Caco-2 (cell line): ENCODE results near the gene LY86. TPM values are rescaled to one million over a fixed set of nuclear protein-coding genes. Genes with fewer than 3 reads are reported as not detected.

Experiments used
- BruUV-seq: library from RNA; stranded (reverse); fragments of 400-500 nt; replicated peaks from 2 replicates; lab custom pipeline; 2021; lab: Mats Ljungman, UMichigan
- CTCF ChIA-PET: fragments of 300-600 bp; sonication (Branson Sonifier 250); formaldehyde crosslinking; loops from one replicate; lab custom pipeline; 2022; ENCODE audit warnings: antibody characterized with exemption; lab: Charles Lee
- POLR2A ChIA-PET: fragments of 300-600 bp; sonication (Branson Sonifier 250); formaldehyde crosslinking; loops from one replicate; lab custom pipeline; 2022; ENCODE audit warnings: antibody characterized with exemption; lab: Charles Lee
- DNase-seq, 2 experiments: peaks; one replicate each; pipeline versions ENCODE4 v3.0.0 to v3.0.0-alpha.2; 2020 to 2022
- H3K27me3 ChIP-seq: replicated peaks from 2 replicates; pipeline ENCODE4 v1.6.0; 2011; ENCODE audit warnings: low read length; ENCODE audit not compliant: control insufficient read depth, insufficient read depth
- H3K36me3 ChIP-seq: 2 replicates; pipeline ENCODE4 v1.5.1; 2011; ENCODE audit warnings: low read length; ENCODE audit not compliant: control insufficient read depth, insufficient read depth
- H3K4me1 ChIP-seq: fragments of 250-450 bp; sonication (Bioruptor Pico); 2 replicates; pipeline ENCODE4 v1.5.1; 2020; ENCODE audit warnings: mild to moderate bottlenecking
- H3K4me3 ChIP-seq: 2 replicates; pipeline ENCODE4 v1.5.1; 2011; ENCODE audit warnings: low read depth, mild to moderate bottlenecking, control low read depth, low read length
- H3K9me3 ChIP-seq: fragments of 250-450 bp; sonication (Bioruptor Pico); 2 replicates; pipeline ENCODE4 v1.5.1; 2020; ENCODE audit warnings: mild to moderate bottlenecking, moderate library complexity
- H3K27ac Mint-ChIP-seq: one replicate; pipeline ENCODE4 v1.8.0; 2022; ENCODE audit warnings: mixed read lengths; ENCODE audit not compliant: unreplicated experiment
- H3K27me3 Mint-ChIP-seq: one replicate; pipeline ENCODE4 v1.8.0; 2022; ENCODE audit warnings: mixed read lengths; ENCODE audit not compliant: insufficient read depth, unreplicated experiment
- H3K36me3 Mint-ChIP-seq: one replicate; pipeline ENCODE4 v1.8.0; 2022; ENCODE audit warnings: mild to moderate bottlenecking, mixed read lengths; ENCODE audit not compliant: insufficient read depth, unreplicated experiment
- H3K4me1 Mint-ChIP-seq: one replicate; pipeline ENCODE4 v1.8.0; 2022; ENCODE audit warnings: low read depth, mixed read lengths; ENCODE audit not compliant: unreplicated experiment
- H3K4me3 Mint-ChIP-seq: one replicate; pipeline ENCODE4 v1.8.0; 2022; ENCODE audit warnings: mild to moderate bottlenecking, moderate library complexity, mixed read lengths; ENCODE audit not compliant: unreplicated experiment
- H3K9me3 Mint-ChIP-seq: one replicate; pipeline ENCODE4 v1.8.0; 2022; ENCODE audit warnings: mixed read lengths; ENCODE audit not compliant: unreplicated experiment
- intact Hi-C: fragments of 100-400 bp; cut with micrococcal nuclease; formaldehyde crosslinking; loops from one replicate; pipeline ENCODE4 v1.10.0; 2022; ENCODE audit not compliant: unreplicated experiment
- total RNA-seq: library from RNA; stranded (reverse); gene quantifications from 2 replicates; pipeline ENCODE4 v1.2.3, GENCODE V29; 2022
- TF ChIP-seq, protein P1 (sequence below), 2 experiments: fragments of 200-600 bp in 1 of 2; IDR thresholded peaks; 1 replicate in 1 of 2; 2 replicates in 1 of 2; pipeline versions ENCODE4 v1.5.1 to v1.8.0; 2011 to 2022; ENCODE audit warnings: antibody characterized with exemption in 1 of 2, control low read depth in 1 of 2, inconsistent platforms in 1 of 2, low read depth in 1 of 2, low read length in 1 of 2, mild to moderate bottlenecking in 1 of 2, moderate library complexity in 1 of 2; ENCODE audit not compliant: insufficient read depth in 1 of 2, severe bottlenecking in 1 of 2, unreplicated experiment in 1 of 2

LY86 gene
- total RNA-seq, 1 experiment from 2014 or later: not detected

DNA sequence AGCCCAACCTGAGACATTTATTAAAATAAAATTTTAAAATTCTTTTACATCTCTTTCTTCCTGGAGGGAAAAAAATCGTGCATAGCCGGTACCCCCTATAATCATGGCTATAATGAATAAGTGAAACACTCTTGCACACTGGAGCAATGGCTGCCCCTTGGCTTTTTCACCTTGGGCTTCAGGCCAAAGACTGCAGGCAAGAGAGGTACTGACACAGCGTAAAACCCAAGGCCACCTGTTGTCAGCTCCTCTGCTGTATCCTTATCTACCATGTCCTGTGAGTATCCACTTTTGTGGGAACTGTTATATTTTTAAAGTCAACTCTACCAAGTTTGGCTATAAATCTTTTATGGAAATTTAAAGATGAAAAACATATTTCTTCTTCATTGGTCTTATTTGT lies 23.0 kb upstream of the LY86 start:
- Mint-ChIP-seq H3K27me3 (peaks cover 25% of the 10 kb centered on the region), H3K9me3 (no peaks in the 10 kb centered on the region), H3K27ac (no peak overlapping the region), H3K36me3 (no peaks in the 10 kb centered on the region), H3K4me1 (no peaks in the 10 kb centered on the region), H3K4me3 (no peak overlapping the region)
- Histone ChIP-seq H3K4me3 (no peak overlapping the region), H3K36me3 (no peaks in the 10 kb centered on the region), H3K9me3 (no peaks in the 10 kb centered on the region), H3K27me3 (no peaks in the 10 kb centered on the region; the same call in 1 of the 2 replicates), H3K4me1 (no peaks in the 10 kb centered on the region)
- TF ChIP-seq, protein P1, sequence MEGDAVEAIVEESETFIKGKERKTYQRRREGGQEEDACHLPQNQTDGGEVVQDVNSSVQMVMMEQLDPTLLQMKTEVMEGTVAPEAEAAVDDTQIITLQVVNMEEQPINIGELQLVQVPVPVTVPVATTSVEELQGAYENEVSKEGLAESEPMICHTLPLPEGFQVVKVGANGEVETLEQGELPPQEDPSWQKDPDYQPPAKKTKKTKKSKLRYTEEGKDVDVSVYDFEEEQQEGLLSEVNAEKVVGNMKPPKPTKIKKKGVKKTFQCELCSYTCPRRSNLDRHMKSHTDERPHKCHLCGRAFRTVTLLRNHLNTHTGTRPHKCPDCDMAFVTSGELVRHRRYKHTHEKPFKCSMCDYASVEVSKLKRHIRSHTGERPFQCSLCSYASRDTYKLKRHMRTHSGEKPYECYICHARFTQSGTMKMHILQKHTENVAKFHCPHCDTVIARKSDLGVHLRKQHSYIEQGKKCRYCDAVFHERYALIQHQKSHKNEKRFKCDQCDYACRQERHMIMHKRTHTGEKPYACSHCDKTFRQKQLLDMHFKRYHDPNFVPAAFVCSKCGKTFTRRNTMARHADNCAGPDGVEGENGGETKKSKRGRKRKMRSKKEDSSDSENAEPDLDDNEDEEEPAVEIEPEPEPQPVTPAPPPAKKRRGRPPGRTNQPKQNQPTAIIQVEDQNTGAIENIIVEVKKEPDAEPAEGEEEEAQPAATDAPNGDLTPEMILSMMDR (IDR thresholded peaks at IDR 0.05; ENCODE audit: insufficient read depth in 1 of 2, low read depth in 1 of 2, low read length in 1 of 2, severe bottlenecking in 1 of 2, unreplicated experiment in 1 of 2): no peak
- BruUV-seq: no TSS peak
- POLR2A ChIA-PET: no interaction called here
- CTCF ChIA-PET: no interaction called here
- DNase-seq: no peak
- intact Hi-C loops: no loop called here

DNA sequence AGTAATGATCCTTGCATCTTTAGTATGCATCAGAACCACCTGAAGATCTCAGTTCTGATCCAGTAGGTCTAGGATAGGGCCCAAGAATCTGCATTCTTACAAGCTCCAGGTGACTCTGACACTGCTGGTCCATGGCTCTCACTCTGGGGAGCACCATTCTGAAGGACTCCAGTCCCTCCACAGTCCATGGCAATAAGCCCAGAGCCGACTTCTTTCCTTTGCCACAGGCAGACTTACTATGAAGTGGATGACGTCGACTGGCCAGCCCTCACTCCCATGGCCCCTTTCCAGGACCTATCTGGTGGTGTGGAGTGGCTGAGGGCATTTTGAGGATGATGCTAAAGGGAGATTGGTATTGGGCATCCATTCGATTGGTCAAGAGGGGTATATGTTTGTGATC lies 21.8 kb upstream of the LY86 start:
- POLR2A ChIA-PET: no interaction called here
- Mint-ChIP-seq H3K4me1 (no peaks in the 10 kb centered on the region), H3K27ac (no peak overlapping the region), H3K4me3 (no peak overlapping the region), H3K36me3 (no peaks in the 10 kb centered on the region), H3K9me3 (no peaks in the 10 kb centered on the region), H3K27me3 (peaks cover 23% of the 10 kb centered on the region)
- H3K27me3 ChIP-seq: no peaks in the 10 kb centered on the region; the same call in 1 of the 2 replicates
- H3K36me3 ChIP-seq: no peaks in the 10 kb centered on the region
- no TSS peak for BruUV-seq
- CTCF ChIA-PET: no interaction called here
- no peaks in the 10 kb centered on the region for H3K9me3 ChIP-seq
- TF ChIP-seq, protein P1 (IDR thresholded peaks at IDR 0.05; ENCODE audit: insufficient read depth in 1 of 2, low read depth in 1 of 2, low read length in 1 of 2, severe bottlenecking in 1 of 2, unreplicated experiment in 1 of 2): no peak
- no peaks in the 10 kb centered on the region for H3K4me1 ChIP-seq
- DNase-seq: no peak
- intact Hi-C loops: no loop called here
- H3K4me3 ChIP-seq: no peak overlapping the region

DNA sequence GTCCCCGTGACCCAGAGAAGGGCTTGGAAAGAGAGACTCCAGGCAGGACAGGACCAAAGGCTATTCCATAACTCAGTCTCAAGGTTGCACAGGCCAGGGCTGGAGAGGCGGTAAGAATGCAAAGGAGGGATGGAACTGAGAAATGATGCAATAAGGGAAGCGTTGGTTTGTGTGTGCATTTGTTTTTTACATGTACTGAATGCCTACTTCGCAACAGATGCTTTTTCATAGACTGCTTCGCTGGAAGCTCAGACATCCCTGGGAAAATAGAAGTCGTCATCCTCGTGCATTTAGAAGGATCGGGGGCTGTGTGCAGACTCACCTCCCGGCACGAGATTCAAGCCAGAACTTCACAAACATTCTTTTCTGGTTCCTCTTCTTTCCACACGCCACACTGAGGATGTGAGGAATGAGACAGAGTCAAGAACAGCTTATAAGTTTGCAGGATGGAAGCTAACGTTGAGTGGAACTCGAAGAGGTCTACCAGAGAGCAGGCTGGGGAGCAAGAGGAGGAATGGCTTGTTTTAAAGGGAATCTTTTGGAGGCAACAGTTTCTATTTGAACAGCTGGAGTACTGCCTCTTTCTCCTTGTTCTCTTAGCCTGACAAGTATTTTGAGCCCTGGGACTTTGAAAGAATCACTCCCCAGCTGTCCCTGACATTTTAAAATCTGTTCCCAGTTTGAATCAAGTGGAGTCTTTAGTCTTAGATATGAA lies 19.3 kb upstream of the LY86 start:
- H3K27me3 Mint-ChIP-seq: peaks cover 17% of the 10 kb centered on the region
- H3K4me3 Mint-ChIP-seq: peak overlapping the region; percentile 30
- TF ChIP-seq, protein P1 (IDR thresholded peaks at IDR 0.05; ENCODE audit: insufficient read depth in 1 of 2, low read depth in 1 of 2, low read length in 1 of 2, severe bottlenecking in 1 of 2, unreplicated experiment in 1 of 2): no peak
- Histone ChIP-seq H3K4me1 (no peaks in the 10 kb centered on the region), H3K27me3 (no peaks in the 10 kb centered on the region), H3K4me3 (no peak overlapping the region), H3K36me3 (no peaks in the 10 kb centered on the region), H3K9me3 (no peaks in the 10 kb centered on the region)
- no peaks in the 10 kb centered on the region for H3K36me3 Mint-ChIP-seq
- DNase-seq: no peak
- intact Hi-C loops: no loop called here
- no TSS peak for BruUV-seq
- no peaks in the 10 kb centered on the region for H3K4me1 Mint-ChIP-seq
- ChIA-PET CTCF (no interaction called here), POLR2A (no interaction called here)
- no peak overlapping the region for H3K27ac Mint-ChIP-seq
- H3K9me3 Mint-ChIP-seq: peaks cover 1% of the 10 kb centered on the region
